SKM-1 (cell line): ENCODE measurements around the gene ARFGAP1.
"Not testable (repeated sequence)": the region's sequence is repeated elsewhere in the genome, so short reads cannot be mapped to it uniquely, and the experiment has no call there.

Experiments used
- DNase-seq: peaks from one replicate; lab custom pipeline; 2025; ENCODE audit not compliant: unreplicated experiment; lab: John Stamatoyannopoulos, UW

The ARFGAP1 gene

GRCh38 chr20:63290136-63290676 lies 17.6 kb downstream of the ARFGAP1 start:
- no peak for DNase-seq

DNA sequence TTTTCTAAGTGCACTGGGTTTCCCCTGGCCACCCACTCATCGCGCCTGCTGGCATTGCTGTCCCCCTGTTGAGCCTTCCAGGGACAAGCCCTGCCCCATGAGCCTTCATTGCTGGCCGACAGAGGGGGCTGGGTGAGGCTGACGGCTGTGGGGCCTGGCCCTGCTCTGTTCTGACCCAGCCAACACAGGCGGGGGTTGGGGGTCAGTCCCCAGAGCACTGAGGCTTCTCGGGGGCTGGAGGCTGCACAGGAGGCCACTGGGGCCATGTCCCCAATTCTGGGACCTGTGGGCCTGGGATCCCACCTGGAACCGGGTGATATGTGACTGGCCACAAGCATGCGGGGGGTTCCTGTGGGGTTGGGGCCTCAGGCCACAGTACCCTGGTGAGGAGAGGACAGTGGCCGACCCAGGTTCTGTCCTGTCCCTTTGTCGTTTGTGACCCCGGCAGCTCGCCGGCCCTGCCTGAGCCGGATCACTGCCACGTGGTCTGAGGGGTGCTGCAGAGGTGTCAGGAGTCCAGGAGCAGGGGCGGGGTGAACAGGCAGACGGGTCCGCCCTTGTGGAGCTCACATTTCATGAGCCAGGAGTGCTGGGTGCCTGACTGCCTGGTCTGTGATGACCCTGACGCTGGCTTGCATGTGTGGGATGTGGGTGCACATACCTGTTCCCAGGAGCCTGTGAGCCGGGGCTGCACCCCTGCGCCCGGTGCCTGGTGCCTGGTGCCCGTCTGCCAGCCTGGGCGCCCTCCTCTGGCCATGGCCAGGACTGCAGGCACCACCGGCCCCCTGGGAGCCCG lies 18.3 kb downstream of the ARFGAP1 start:
- DNase-seq = no peak

DNA sequence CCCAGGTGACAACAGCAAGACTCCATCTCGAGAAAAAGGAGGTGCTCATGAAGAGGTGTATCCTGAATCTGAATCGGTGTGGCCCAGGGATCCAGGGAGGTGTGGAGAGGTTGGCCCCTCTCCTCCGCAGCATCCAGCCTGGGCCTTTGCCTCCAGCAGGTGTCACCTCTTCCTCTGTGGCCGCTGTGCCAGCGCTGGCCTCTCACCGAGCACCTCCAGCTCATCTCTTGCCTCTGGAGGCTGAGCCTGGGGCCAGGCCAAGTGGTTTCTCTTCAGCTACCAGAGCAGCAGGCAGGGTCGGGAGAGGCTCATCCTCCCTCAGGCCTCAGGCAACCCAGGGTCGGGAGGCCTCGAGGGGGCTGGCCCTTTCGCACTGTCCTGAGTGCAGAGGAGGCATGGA lies 19.2 kb downstream of the ARFGAP1 start:
- no peak for DNase-seq

DNA sequence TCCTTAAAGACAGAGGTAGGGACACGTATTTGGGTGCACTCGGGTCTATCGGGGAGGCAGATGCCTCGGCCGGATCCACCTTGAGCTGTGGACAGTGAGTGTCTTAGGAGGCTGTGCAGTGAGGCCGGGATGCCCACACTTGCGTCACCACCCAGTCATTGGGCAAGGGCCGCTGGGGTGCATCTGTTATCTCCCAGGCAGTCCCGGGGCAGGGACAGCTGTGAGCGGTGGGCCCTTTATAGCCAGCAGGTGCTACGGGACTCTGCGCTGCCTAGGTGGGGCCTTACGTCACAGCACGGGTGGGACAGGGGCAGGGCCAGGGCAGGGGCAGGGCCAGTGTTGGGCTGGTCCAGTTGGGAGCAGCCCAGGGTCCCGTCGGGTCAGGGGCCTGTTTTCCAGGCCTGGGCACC lies 19.7 kb downstream of the ARFGAP1 start:
- no peak for DNase-seq

DNA sequence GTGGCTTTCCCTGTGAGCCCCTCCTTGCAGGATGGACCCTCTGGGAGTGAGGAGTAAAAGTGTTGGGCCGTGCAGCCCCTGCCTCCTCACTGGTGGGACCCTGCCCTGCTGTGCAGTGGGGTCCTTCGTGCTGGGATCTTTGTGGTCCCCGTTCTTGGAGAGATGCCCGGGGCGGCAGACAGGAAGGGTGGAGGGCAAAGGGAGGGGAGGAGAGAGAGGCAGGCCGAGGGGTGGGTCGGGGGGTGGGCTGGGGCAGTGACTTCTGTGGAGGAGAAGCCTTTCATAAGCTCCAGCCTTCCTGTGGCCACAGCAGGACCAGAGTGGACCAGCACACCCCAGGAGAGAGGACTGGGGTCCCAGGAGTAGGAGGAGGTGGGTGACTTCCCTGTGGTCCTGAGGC lies 20.3 kb downstream of the ARFGAP1 start, which contains the start of gene COL20A1:
Gene COL20A1, plus strand, starts transcription at position 283 of the 400 bp plus-strand sequence. CDS start 1,922 bp downstream, outside the sequence.
- no peak for DNase-seq

DNA sequence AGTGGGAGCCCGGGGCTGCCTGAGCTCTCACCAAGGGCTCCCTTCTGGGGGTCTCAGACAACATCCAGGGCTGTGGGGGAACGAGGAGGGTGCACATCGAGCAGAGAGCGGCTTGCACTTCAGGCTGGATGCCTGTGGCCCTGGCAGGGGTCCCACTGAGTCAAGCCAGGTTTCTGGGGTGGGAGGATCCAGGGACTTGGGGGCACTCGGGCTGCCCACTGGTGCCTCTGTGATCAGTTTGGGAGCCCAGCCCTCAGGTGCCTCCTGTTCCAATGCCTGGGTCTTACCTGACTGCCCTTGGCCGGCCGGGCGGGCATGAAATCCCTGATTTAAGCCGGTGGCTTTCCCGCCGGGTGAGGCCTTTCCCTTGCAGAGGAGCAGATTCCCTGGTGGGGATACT lies 20.8 kb downstream of the ARFGAP1 start:
- DNase-seq = no peak

GRCh38 chr20:63293871-63294535 lies 21.4 kb downstream of the ARFGAP1 start:
- DNase-seq = no peak

- DNase-seq = no peak
These were observed 21.9 kb downstream of the ARFGAP1 start for GRCh38 chr20:63294536-63294900.

DNA sequence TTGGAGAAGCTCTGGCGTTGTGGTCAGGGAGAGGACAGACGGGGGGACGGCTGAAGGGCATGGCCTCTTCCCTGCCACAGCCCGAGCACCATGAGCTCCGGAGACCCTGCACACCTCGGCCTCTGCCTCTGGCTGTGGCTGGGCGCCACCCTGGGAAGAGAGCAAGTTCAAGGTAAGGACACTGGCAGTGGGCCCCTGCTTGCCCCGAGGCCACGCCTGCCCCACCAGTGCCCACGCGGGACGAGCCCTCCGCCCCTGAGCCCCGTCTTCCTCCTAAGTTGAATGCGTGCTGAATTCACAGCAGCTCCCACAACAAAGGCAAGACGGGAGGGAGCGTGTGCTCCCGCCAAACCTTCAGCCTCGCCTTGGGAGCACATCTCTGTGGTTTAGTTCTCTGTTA lies 22.4 kb downstream of the ARFGAP1 start:
- no peak for DNase-seq

GRCh38 chr20:63295422-63295821 lies 22.8 kb downstream of the ARFGAP1 start:
- DNase-seq = no peak

DNA sequence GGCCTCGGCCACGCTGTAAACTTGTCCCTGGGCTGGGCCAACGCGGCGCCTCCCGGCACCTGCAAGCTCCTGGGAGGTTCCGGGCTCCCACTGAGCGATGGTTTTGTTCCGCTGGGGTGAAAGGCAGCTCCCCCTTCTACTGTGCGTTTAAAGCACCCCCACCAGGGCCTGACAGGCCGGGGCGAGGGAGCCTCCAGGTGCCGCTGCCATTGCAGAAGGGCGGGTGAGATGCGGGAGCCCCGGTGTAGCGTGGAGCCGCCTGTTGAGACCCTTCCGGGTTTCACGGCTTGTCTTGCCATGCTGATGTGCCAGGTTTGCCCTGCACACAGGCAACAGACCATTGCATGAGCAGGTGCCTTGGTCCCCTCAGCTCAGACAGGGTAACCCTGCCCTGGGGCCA lies 23.2 kb downstream of the ARFGAP1 start:
- no peak for DNase-seq

DNA sequence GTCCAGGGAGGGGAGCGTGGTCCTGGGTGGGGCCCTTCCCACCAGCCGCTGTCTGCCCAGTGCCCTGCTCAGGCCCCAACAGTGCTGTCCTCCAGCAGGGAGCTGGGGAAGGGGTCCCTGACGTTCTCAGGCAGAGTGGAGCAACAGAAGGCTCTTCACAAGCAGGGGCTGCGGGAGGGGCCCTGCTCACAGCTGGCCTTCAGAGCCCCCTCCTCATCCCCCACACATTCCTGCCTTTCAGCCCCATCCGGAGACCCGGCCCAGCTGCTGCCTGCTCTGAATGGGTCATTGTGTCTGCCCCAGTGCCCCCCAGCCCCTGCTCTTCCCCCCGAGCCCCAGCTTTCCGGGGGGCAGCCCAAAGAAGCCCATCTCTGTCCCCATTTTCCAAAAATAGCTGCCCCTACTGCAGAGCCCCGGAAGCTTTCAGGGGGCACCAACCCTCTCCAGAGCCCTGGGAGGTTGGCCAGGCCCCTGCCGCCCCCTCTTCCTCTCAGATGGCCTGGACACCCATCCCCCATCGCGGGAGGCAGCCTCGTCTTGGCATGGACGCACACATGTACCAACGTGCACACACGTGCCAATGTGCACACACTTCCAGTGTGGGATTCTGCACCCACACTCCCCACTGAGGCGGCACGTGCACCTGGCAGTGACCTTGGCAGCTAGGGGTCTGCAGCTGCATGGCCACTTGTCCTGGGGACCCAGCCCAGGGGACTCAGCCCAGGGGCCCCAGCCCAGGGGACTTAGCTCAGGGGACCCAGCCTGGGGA lies 24.1 kb downstream of the ARFGAP1 start:
- no peak for DNase-seq

DNA sequence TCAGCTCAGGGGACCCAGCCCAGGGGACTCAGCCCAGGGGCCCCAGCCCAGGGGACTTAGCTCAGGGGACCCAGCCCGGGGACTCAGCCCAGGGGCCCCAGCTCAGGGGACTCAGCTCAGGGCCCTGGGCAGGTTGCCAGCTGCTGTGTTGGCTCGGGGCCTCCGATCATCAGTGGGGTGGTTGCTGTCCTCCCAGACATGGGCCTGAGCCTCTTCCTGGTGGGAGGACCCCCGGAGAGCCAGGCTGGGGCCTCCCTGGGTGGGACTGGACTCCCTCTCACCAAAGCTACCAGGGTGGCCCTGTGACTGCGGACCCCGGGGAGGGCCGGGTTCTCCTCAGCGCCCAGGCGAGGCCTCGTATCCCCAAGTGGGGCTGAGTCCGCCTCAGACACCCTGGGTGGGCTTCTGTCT lies 24.8 kb downstream of the ARFGAP1 start:
- DNase-seq = no peak

DNA sequence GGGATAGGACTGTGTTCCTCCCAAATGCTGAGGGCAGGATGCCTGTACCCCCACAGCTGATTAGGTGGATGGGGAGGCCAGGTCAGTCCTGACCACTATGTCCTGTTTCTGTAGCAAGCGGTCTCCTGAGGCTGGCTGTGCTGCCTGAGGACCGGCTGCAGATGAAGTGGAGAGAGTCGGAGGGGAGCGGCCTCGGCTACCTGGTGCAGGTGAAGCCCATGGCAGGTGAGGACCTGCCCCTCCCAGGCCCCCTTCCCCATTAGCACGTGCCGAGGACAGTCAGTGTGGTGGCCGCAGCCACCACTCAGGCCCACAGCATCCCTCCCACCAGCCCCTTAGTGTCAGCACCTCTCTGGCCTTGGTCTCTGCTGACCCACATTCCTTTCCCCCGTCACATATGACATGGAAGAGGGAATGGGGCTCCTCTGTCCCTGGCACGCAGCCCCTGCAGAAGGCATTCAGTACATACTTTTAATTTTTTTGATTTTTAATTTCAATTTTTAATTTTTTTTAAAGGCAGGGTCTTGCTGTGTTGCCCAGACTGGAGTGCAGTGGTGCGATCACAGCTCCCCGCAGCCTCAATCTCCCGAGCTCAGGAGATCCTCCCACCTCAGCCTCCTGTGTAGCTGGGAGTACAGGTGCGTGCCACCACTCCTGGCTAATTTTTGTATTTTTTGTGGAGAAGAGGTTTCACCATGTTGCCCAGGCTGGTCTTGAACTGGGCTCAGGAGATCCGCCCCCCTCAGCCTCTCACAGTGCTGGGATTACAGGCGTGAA lies 25.4 kb downstream of the ARFGAP1 start:
- no peak for DNase-seq

DNA sequence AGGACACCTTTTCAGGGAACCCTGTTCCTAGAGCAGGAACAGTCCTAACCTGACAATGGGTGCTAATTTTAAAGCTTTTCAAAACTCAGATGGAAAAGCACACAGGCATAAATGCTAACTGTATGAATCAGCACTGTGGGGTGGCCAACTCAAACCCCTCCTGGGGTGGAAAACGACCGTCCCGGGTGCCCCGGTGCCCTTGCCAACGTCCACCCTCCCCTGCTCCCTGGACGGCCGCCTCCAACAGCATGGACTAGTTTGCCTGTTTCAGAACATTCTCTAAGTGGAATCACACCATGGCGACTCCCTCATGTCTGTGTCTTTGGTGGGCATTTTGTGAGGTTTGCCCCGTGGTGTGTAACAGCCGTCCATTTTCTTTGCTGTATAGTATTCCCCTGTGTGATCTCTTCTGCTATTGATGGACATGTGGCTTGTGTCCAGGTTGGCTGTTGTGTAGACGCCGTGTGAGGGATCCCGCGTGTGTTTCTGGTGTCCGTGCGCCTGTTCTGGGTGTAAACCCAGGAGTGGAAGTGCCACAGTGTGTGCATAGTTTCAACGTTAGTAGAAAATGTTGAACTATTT lies 26.2 kb downstream of the ARFGAP1 start:
- no peak for DNase-seq

GRCh38 chr20:63301671-63302070 lies 29.1 kb downstream of the ARFGAP1 start:
- no peak for DNase-seq

- DNase-seq = no peak
These were observed 30.6 kb downstream of the ARFGAP1 start for GRCh38 chr20:63303095-63303666.

GRCh38 chr20:63305393-63305792 lies 32.8 kb downstream of the ARFGAP1 start:
- DNase-seq = no peak

- not testable (repeated sequence) for DNase-seq
These were observed 33.5 kb downstream of the ARFGAP1 start for GRCh38 chr20:63305933-63306672.
